Peyer's patch (tissue), 4 donors: ENCODE data around the gene CIZ1.

Source experiments
- CTCF ChIP-seq, 6 experiments: fragments of 450-650 bp in 4 of 6; fragments of 200-600 bp in 2 of 6; sonication (generic) in 1 of 6; IDR thresholded peaks; one replicate each; pipeline ENCODE4 v1.5.1; 2017 to 2019; ENCODE audit warnings: antibody characterized with exemption in 6 of 6, mild to moderate bottlenecking in 3 of 6, moderate library complexity in 1 of 6
- POLR2A ChIP-seq, 2 donors: fragments of 450-650 bp; IDR thresholded peaks; one replicate each; pipeline ENCODE4 v1.5.1; 2017; ENCODE audit warnings: antibody characterized with exemption in 2 of 2, mild to moderate bottlenecking in 2 of 2, moderate library complexity in 2 of 2

- TF ChIP-seq CTCF (IDR thresholded peaks at IDR 0.05) (no peak), POLR2A (IDR thresholded peaks at IDR 0.05) (no peak)
Measured at GRCh38 chr9:128163523-128164306, 27.7 kb downstream of the CIZ1 start.
